ENCODE results near the gene SIGLEC5. TPM values are rescaled to one million over a fixed set of nuclear protein-coding genes. Genes with fewer than 3 reads are reported as not detected.

The SIGLEC5 gene
- total RNA-seq, 1 donor from 2014 or later, result 0.49 TPM

- TF ChIP-seq, protein P1, sequence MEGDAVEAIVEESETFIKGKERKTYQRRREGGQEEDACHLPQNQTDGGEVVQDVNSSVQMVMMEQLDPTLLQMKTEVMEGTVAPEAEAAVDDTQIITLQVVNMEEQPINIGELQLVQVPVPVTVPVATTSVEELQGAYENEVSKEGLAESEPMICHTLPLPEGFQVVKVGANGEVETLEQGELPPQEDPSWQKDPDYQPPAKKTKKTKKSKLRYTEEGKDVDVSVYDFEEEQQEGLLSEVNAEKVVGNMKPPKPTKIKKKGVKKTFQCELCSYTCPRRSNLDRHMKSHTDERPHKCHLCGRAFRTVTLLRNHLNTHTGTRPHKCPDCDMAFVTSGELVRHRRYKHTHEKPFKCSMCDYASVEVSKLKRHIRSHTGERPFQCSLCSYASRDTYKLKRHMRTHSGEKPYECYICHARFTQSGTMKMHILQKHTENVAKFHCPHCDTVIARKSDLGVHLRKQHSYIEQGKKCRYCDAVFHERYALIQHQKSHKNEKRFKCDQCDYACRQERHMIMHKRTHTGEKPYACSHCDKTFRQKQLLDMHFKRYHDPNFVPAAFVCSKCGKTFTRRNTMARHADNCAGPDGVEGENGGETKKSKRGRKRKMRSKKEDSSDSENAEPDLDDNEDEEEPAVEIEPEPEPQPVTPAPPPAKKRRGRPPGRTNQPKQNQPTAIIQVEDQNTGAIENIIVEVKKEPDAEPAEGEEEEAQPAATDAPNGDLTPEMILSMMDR (IDR thresholded peaks at IDR 0.05), result no peak
- no peak for TF ChIP-seq POLR2AphosphoS5 (IDR thresholded peaks at IDR 0.05; ENCODE audit: insufficient read depth in 1 of 2, low read depth in 1 of 2)
- no peak for TF ChIP-seq POLR2A (IDR thresholded peaks at IDR 0.05)
- H3K27ac ChIP-seq, result no peak overlapping the region
- no peak overlapping the region for H3K4me3 ChIP-seq
- H3K27me3 ChIP-seq, result no peaks in the 10 kb centered on the region
- intact Hi-C loops (cut with DNase I), result no loop called here
- no peaks in the 10 kb centered on the region for H3K36me3 ChIP-seq
- H3K9me3 ChIP-seq, result no peaks in the 10 kb centered on the region
- H3K4me1 ChIP-seq, result no peaks in the 10 kb centered on the region
- no peak for DNase-seq (ENCODE audit: extremely low spot score in 2 of 2)
Observed at GRCh38 chr19:51639916-51640315, 9.7 kb upstream of the SIGLEC5 start.

- no peak for DNase-seq (ENCODE audit: extremely low spot score in 2 of 2)
- Histone ChIP-seq H3K36me3 (no peaks in the 10 kb centered on the region), H3K27ac (no peak overlapping the region), H3K4me1 (no peaks in the 10 kb centered on the region), H3K9me3 (no peaks in the 10 kb centered on the region), H3K4me3 (no peak overlapping the region), H3K27me3 (no peaks in the 10 kb centered on the region)
- intact Hi-C loops (cut with DNase I), result no loop called here
- TF ChIP-seq, protein P1 (IDR thresholded peaks at IDR 0.05), result no peak
- TF ChIP-seq POLR2AphosphoS5 (IDR thresholded peaks at IDR 0.05; ENCODE audit: insufficient read depth in 1 of 2, low read depth in 1 of 2) (no peak), POLR2A (IDR thresholded peaks at IDR 0.05) (no peak)
Observed at GRCh38 chr19:51637362-51637978, 7.3 kb upstream of the SIGLEC5 start.

DNA sequence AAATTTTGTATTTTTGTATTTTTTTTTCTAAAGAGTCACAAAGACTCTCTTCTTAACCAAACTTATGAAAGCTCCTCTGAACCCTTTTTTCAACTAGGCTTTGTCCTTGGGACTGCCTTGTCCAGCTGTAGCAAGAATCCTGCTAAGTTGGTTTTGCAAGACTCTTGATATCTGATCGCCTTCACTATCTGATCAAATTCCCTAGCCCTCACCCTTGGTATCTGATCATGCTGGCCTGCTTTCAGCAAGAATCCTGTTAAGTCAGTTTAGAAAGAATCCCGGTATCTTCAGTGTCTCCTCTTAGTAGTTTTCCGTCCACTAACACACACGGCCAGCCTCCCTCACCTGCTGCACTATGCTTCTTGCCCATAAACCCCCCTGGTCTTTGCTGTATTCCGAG is 1.9 kb upstream of the SIGLEC5 start:
- Histone ChIP-seq H3K27ac (no peak overlapping the region), H3K9me3 (no peaks in the 10 kb centered on the region), H3K4me3 (no peak overlapping the region), H3K36me3 (no peaks in the 10 kb centered on the region), H3K4me1 (no peaks in the 10 kb centered on the region), H3K27me3 (no peaks in the 10 kb centered on the region)
- intact Hi-C loops (cut with DNase I), result no loop called here
- DNase-seq (ENCODE audit: extremely low spot score in 2 of 2), result no peak
- TF ChIP-seq, protein P1 (IDR thresholded peaks at IDR 0.05), result no peak
- TF ChIP-seq POLR2A (IDR thresholded peaks at IDR 0.05), result no peak
- no peak for TF ChIP-seq POLR2AphosphoS5 (IDR thresholded peaks at IDR 0.05; ENCODE audit: insufficient read depth in 1 of 2, low read depth in 1 of 2)

DNA sequence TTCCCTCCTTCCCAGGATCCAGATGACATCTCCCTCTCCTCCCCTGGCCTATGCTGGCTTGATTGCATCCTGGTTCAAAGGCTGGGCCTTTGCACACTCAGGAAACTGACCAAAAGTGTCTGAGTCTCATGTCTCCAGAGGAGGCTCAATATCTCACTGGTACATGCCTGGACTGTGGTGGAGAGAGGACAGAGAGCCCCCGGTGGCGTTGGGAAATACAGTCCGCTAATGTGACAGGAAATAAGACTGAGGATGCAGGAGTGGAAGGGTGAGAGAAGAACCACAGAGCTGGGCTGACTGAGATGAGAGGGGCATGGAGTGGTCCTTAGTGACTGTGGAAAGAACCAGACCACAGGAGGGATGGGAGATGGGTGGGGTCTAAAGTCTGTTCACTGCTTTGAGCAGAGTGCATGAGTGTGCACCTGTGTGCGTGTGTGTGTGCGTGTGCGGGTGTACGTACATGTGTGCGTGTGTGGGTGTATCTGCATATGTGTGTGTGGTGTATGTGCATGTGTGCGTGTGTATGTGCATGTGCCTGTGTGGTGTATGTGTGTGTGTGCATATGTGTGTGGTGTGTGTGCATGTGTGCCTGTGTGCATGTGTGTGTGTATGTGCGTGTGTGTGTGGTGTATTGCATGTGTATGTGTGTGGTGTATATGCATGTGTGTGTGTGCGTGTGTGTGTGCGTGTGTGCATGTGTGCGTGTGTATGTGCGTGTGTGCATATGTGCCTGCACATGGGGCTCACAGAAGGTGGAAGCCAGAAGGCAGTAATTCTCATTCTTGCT is 1.9 kb downstream of the SIGLEC5 start:
- intact Hi-C loops (cut with DNase I), result no loop called here
- Histone ChIP-seq H3K27ac (no peak overlapping the region), H3K4me1 (no peaks in the 10 kb centered on the region), H3K27me3 (no peaks in the 10 kb centered on the region), H3K36me3 (no peaks in the 10 kb centered on the region), H3K4me3 (no peak overlapping the region), H3K9me3 (no peaks in the 10 kb centered on the region)
- DNase-seq (ENCODE audit: extremely low spot score in 2 of 2), result no peak
- TF ChIP-seq POLR2A (IDR thresholded peaks at IDR 0.05) (no peak), POLR2AphosphoS5 (IDR thresholded peaks at IDR 0.05; ENCODE audit: insufficient read depth in 1 of 2, low read depth in 1 of 2) (no peak)
- TF ChIP-seq, protein P1 (IDR thresholded peaks at IDR 0.05), result no peak
